Measurements from ENCODE around the gene DDC. TPM values are rescaled to one million over a fixed set of nuclear protein-coding genes. Genes with fewer than 3 reads are reported as not detected.

DDC gene
- total RNA-seq, 4 donors from 2014 or later: not detected

GRCh38 chr7:50608196-50608906 lies 43.1 kb upstream of the DDC start:
- H3K4me3 ChIP-seq: no peak overlapping the region
- peaks cover 32 to 90% (median 72%) of the 10 kb centered on the region in 4 donors for H3K36me3 ChIP-seq
- H3K9me3 ChIP-seq: no peaks in the 10 kb centered on the region
- H3K27me3 ChIP-seq: no peaks in the 10 kb centered on the region
- TF ChIP-seq CTCF (IDR thresholded peaks at IDR 0.05): no peak
- no peak for TF ChIP-seq POLR2A (IDR thresholded peaks at IDR 0.05; ENCODE audit: low read depth)
- TF ChIP-seq EP300 (IDR thresholded peaks at IDR 0.05): no peak
- no peak for TF ChIP-seq POLR2AphosphoS5 (IDR thresholded peaks at IDR 0.05)
- no peaks in the 10 kb centered on the region for H3K4me1 ChIP-seq
- 82% methylated on average over 9 of the region's 9 CpGs for WGBS
- no peak overlapping the region for H3K27ac ChIP-seq (replicated peaks in 1 of 4)
- no peak for DNase-seq (ENCODE audit: extremely low spot score)
- intact Hi-C loops (cut with DNase I): loop anchor here (10.0 kb wide), 1 partner anchor 134 kb away; no protein-coding TSS in a partner anchor

DNA sequence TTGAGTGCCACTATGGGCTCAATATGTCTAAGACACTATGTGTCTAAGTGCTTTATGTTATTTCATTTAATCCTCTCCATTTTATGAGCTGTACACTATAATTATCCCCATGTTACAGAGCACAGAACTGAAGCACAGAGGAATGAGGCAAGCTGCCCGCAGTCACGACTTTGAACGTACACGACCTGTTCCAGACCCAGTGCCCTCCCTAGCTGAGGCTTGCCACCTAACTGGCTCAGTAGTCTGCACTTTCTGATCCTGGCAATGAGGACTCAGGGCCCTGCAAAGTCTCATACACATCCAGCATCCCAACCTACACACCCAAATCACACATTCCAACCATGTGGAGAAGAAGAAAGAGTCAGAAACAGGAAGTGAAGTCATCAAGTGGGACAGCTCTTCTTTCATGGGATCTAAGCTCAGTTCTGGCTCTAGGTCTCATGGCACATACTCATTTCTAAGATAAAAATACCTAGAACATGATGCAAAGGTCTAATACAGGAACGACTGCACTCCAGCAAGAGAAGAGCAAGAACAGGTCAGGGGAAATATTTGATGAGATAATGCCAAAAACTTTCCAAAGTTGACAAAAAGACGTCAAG lies 42.4 kb upstream of the DDC start:
- Histone ChIP-seq H3K4me3 (no peak overlapping the region), H3K4me1 (no peaks in the 10 kb centered on the region), H3K36me3 (peaks cover 32 to 90% (median 70%) of the 10 kb centered on the region in 4 donors), H3K9me3 (no peaks in the 10 kb centered on the region), H3K27me3 (no peaks in the 10 kb centered on the region), H3K27ac (replicated peaks in 1 of 4) (no peak overlapping the region)
- no peak for TF ChIP-seq POLR2AphosphoS5 (IDR thresholded peaks at IDR 0.05)
- no peak for TF ChIP-seq CTCF (IDR thresholded peaks at IDR 0.05)
- TF ChIP-seq POLR2A (IDR thresholded peaks at IDR 0.05; ENCODE audit: low read depth): no peak
- TF ChIP-seq EP300 (IDR thresholded peaks at IDR 0.05): no peak
- 93% methylated on average over 6 of the region's 6 CpGs for WGBS
- no peak for DNase-seq (ENCODE audit: extremely low spot score)
- intact Hi-C loops (cut with DNase I): loop anchor here (10.0 kb wide), 1 partner anchor 133 kb away; no protein-coding TSS in a partner anchor

DNA sequence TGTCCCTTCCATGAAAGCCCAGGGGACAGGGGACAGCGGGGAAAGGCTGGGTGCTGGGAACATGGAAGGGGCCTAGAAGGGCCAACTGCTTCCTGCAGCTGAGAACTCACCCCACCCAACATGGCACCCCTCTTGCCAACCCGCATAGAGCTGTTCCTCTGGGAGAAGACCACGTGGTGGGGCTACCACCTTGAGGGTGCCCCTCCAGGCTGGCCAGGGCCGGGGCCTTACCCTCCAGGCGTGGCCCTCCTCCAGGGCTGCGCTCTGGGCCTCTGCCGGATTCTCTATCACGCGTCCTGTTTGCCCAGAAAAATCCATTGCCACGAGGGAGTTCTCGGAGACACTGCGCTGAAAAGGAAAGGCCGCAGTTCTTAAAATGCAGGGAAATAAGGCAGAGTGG lies 39.9 kb upstream of the DDC start:
- H3K9me3 ChIP-seq: no peaks in the 10 kb centered on the region
- WGBS: 96% methylated on average over 11 of the region's 13 CpGs
- peaks cover 20 to 77% (median 55%) of the 10 kb centered on the region in 4 donors for H3K36me3 ChIP-seq
- DNase-seq (ENCODE audit: extremely low spot score): no peak
- TF ChIP-seq EP300 (IDR thresholded peaks at IDR 0.05) (no peak), CTCF (IDR thresholded peaks at IDR 0.05) (no peak), POLR2A (IDR thresholded peaks at IDR 0.05; ENCODE audit: low read depth) (no peak), POLR2AphosphoS5 (IDR thresholded peaks at IDR 0.05) (no peak)
- H3K4me3 ChIP-seq: no peak overlapping the region
- H3K27ac ChIP-seq (replicated peaks in 1 of 4): no peak overlapping the region
- H3K27me3 ChIP-seq: no peaks in the 10 kb centered on the region
- intact Hi-C loops (cut with DNase I): loop anchor here (10.0 kb wide), 1 partner anchor 130 kb away; no protein-coding TSS in a partner anchor
- H3K4me1 ChIP-seq: peaks cover 0 to 6% (median 0%) of the 10 kb centered on the region in 4 donors

DNA sequence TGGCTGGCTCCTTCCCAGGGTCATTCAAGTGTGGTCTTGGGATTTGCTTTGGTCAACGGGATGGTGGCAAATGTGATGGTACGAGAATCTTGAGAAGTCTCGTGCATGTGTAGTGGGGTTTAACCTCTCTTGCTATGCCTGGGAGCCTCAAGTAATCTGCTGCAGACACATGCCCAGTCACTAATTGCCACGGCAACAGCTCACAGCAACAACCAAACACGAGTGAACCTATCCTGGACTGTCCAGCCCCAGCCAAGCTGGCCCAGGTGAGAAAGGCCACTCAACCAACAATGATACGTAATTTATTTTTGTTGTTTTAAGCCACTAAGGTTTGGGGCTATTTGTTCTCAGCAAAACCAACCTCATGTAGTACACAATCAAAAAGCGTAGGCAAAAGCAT lies 38.1 kb upstream of the DDC start:
- no peaks in the 10 kb centered on the region for H3K27me3 ChIP-seq
- 81% methylated on average over 7 of the region's 7 CpGs for WGBS
- H3K27ac ChIP-seq (replicated peaks in 1 of 4): no peak overlapping the region
- peaks cover 25 to 88% (median 65%) of the 10 kb centered on the region in 4 donors for H3K36me3 ChIP-seq
- no peak overlapping the region for H3K4me3 ChIP-seq
- intact Hi-C loops (cut with DNase I): loop anchor here (10.0 kb wide), 1 partner anchor 128 kb away; no protein-coding TSS in a partner anchor
- no peaks in the 10 kb centered on the region for H3K9me3 ChIP-seq
- no peak for DNase-seq (ENCODE audit: extremely low spot score)
- H3K4me1 ChIP-seq: peaks cover 0 to 6% (median 0%) of the 10 kb centered on the region in 4 donors
- TF ChIP-seq CTCF (IDR thresholded peaks at IDR 0.05): no peak
- TF ChIP-seq POLR2AphosphoS5 (IDR thresholded peaks at IDR 0.05): no peak
- TF ChIP-seq EP300 (IDR thresholded peaks at IDR 0.05): no peak
- no peak for TF ChIP-seq POLR2A (IDR thresholded peaks at IDR 0.05; ENCODE audit: low read depth)

Measured in esophagus muscularis mucosa (tissue), 4 donors.